GM12878 (cell line): ENCODE results near the gene CT45A9.
"Not testable (repeated sequence)": the region's sequence is repeated elsewhere in the genome, so short reads cannot be mapped to it uniquely, and the experiment has no call there.

Source experiments
- CHD2 ChIP-seq: IDR thresholded peaks from 2 replicates; pipeline ENCODE4 v1.6.1; 2011; ENCODE audit warnings: low read depth, low read length, improper control_type of control experiment, borderline replicate concordance
- CTCF ChIP-seq, 3 experiments: IDR thresholded peaks in 2 of 3; conservative IDR thresholded peaks in 1 of 3; 2 replicates each; pipeline ENCODE4 v1.5.1; 2011; ENCODE audit warnings: low read depth in 3 of 3, low read length in 3 of 3, mild to moderate bottlenecking in 3 of 3, control low read depth in 2 of 3, moderate library complexity in 2 of 3, inconsistent platforms in 1 of 3, mixed read lengths in 1 of 3; ENCODE audit not compliant: control insufficient read depth in 2 of 3, insufficient read depth in 1 of 3; ENCODE audit errors: extremely low read depth in 1 of 3
- RAD21 ChIP-seq: IDR thresholded peaks from 2 replicates; pipeline ENCODE4 v1.6.1; 2011; ENCODE audit warnings: mild to moderate bottlenecking, low read depth, low read length, moderate library complexity; ENCODE audit not compliant: insufficient read depth

GRCh38 chrX:135888976-135889375, 17.4 kb upstream of the CT45A9 start:
- not testable (repeated sequence) for TF ChIP-seq CHD2
- TF ChIP-seq CTCF (IDR thresholded peaks at IDR 0.05 in 2 of 3, conservative IDR thresholded peaks at IDR 0.05 in 1 of 3; ENCODE audit: control insufficient read depth in 2 of 3, extremely low read depth in 1 of 3, insufficient read depth in 1 of 3, low read depth in 3 of 3, low read length in 3 of 3) (peak; percentile 22 to 30 (median 23); a peak in 3 of 6 replicates), RAD21 (peak; percentile 12; the same call in 1 of the 2 replicates)
